IMR-90 (cell line): ENCODE results near the gene PSMC6. TPM values are rescaled to one million over a fixed set of nuclear protein-coding genes. Genes with fewer than 3 reads are reported as not detected.

Experiments
- ATAC-seq: fragments of 200-7000 bp; cut with Tn5 transposase; 2 replicates; pipeline ENCODE4 v1.9.1; 2020; ENCODE audit warnings: low read depth, mild to moderate bottlenecking, moderate library complexity
- BruUV-seq: library from RNA; stranded (reverse); fragments of 400-500 nt; replicated peaks from 2 replicates; lab custom pipeline; 2021; lab: Mats Ljungman, UMichigan
- CTCF ChIA-PET: fragments of 300-600 bp; formaldehyde crosslinking; extraction: SDS; loops from one replicate; lab custom pipeline; 2021; ENCODE audit warnings: antibody characterized with exemption; lab: Yijun Ruan, JAX
- POLR2A ChIA-PET: fragments of 300-600 bp; sonication (Branson Sonifier 250); formaldehyde crosslinking; loops from one replicate; lab custom pipeline; 2022; ENCODE audit warnings: antibody characterized with exemption; ENCODE audit not compliant: unreplicated experiment; lab: Charles Lee
- DNase-seq: peaks from one replicate; pipeline ENCODE4 v3.0.0; 2013
- H2AFZ ChIP-seq: replicated peaks from 2 replicates; pipeline ENCODE3; 2013; ENCODE audit warnings: low read length, mild to moderate bottlenecking; ENCODE audit not compliant: poor library complexity
- H2AK5ac ChIP-seq: 2 replicates; pipeline ENCODE4 v1.6.1; 2013; ENCODE audit warnings: low read depth, low read length, inconsistent platforms
- H2AK9ac ChIP-seq: replicated peaks from 2 replicates; pipeline ENCODE3; 2013; ENCODE audit warnings: mild to moderate bottlenecking, low read depth, low read length, moderate library complexity; ENCODE audit not compliant: poor library complexity
- H2BK120ac ChIP-seq: 2 replicates; pipeline ENCODE4 v1.6.1; 2013; ENCODE audit warnings: low read depth, low read length, inconsistent platforms
- H2BK15ac ChIP-seq: 3 replicates; pipeline ENCODE4 v1.6.1; 2013; ENCODE audit warnings: low read depth, low read length, inconsistent platforms
- H2BK20ac ChIP-seq: 2 replicates; pipeline ENCODE4 v1.6.1; 2013; ENCODE audit warnings: low read depth, mild to moderate bottlenecking, inconsistent platforms, low read length, moderate library complexity
- H2BK5ac ChIP-seq: 2 replicates; pipeline ENCODE4 v1.6.1; 2013; ENCODE audit warnings: mild to moderate bottlenecking, low read depth, low read length, inconsistent platforms; ENCODE audit not compliant: poor library complexity, severe bottlenecking
- H3K14ac ChIP-seq: replicated peaks from 2 replicates; pipeline ENCODE4 v1.6.1; 2013; ENCODE audit warnings: low read depth, low read length, inconsistent platforms
- H3K18ac ChIP-seq: 2 replicates; pipeline ENCODE4 v1.6.1; 2013; ENCODE audit warnings: low read depth, low read length, control low read depth
- H3K23ac ChIP-seq: 2 replicates; pipeline ENCODE4 v1.6.1; 2013; ENCODE audit warnings: low read depth, low read length, inconsistent platforms
- H3K27ac ChIP-seq: 2 replicates; pipeline ENCODE4 v1.5.1; 2013; ENCODE audit warnings: mild to moderate bottlenecking, control low read depth, low read length; ENCODE audit not compliant: insufficient read depth
- H3K27me3 ChIP-seq: 2 replicates; pipeline ENCODE4 v1.6.1; 2013; ENCODE audit warnings: low read length; ENCODE audit not compliant: control insufficient read depth, insufficient read depth
- H3K36me3 ChIP-seq: 2 replicates; pipeline ENCODE4 v1.6.1; 2013; ENCODE audit warnings: low read length, mixed read lengths; ENCODE audit not compliant: control insufficient read depth, insufficient read depth
- H3K4ac ChIP-seq: 2 replicates; pipeline ENCODE4 v1.6.1; 2013; ENCODE audit warnings: low read depth, low read length, inconsistent platforms
- H3K4me1 ChIP-seq: 2 replicates; pipeline ENCODE4 v1.6.1; 2013; ENCODE audit warnings: low read length, mixed read lengths; ENCODE audit not compliant: control insufficient read depth, insufficient read depth
- H3K4me2 ChIP-seq: 2 replicates; pipeline ENCODE4 v1.6.1; 2013; ENCODE audit warnings: low read depth, mild to moderate bottlenecking, control low read depth, low read length, moderate library complexity
- H3K4me3 ChIP-seq: 2 replicates; pipeline ENCODE4 v1.5.1; 2013; ENCODE audit warnings: low read depth, mild to moderate bottlenecking, control low read depth, low read length, moderate library complexity; ENCODE audit not compliant: insufficient read depth
- H3K56ac ChIP-seq: 2 replicates; pipeline ENCODE4 v1.6.1; 2013; ENCODE audit warnings: low read length, inconsistent platforms; ENCODE audit not compliant: insufficient read depth; ENCODE audit errors: extremely low read depth
- H3K79me1 ChIP-seq, 2 experiments: 2 replicates each; pipeline ENCODE4 v1.6.1; 2013; ENCODE audit warnings: low read length in 2 of 2, inconsistent platforms in 1 of 2, low read depth in 1 of 2
- H3K9ac ChIP-seq: 2 replicates; pipeline ENCODE4 v1.6.1; 2013; ENCODE audit warnings: low read depth, low read length, control low read depth
- H3K9me1 ChIP-seq: 2 replicates; pipeline ENCODE4 v1.6.1; 2013; ENCODE audit warnings: low read length, inconsistent platforms; ENCODE audit not compliant: insufficient read depth
- H3K9me3 ChIP-seq: 2 replicates; pipeline ENCODE4 v1.6.1; 2013; ENCODE audit warnings: low read length; ENCODE audit not compliant: control insufficient read depth, insufficient read depth
- H4K20me1 ChIP-seq: 2 replicates; pipeline ENCODE4 v1.6.1; 2013; ENCODE audit warnings: low read length, inconsistent platforms; ENCODE audit not compliant: insufficient read depth
- H4K5ac ChIP-seq: 2 replicates; pipeline ENCODE4 v1.6.1; 2013; ENCODE audit warnings: mild to moderate bottlenecking, low read depth, low read length, control low read depth
- H4K8ac ChIP-seq, 2 experiments: 2 replicates each; pipeline ENCODE4 v1.6.1; 2013; ENCODE audit warnings: low read depth in 2 of 2, low read length in 2 of 2, control low read depth in 1 of 2, inconsistent platforms in 1 of 2
- H4K91ac ChIP-seq: 2 replicates; pipeline ENCODE4 v1.6.1; 2013; ENCODE audit warnings: low read depth, low read length, inconsistent platforms; ENCODE audit not compliant: insufficient read depth
- BHLHE40 ChIP-seq: fragments of 150-350 bp; IDR thresholded peaks from 2 replicates; pipeline ENCODE4 v1.6.1; 2016; ENCODE audit warnings: mild to moderate bottlenecking, low read depth, low read length
- CEBPB ChIP-seq: IDR thresholded peaks from 2 replicates; pipeline ENCODE4 v1.6.1; 2012; ENCODE audit warnings: low read depth, low read length, improper control_type of control experiment
- CHD1 ChIP-seq: IDR thresholded peaks from 2 replicates; pipeline ENCODE4 v1.6.1; 2012; ENCODE audit warnings: low read depth, low read length, improper control_type of control experiment
- FOS ChIP-seq: fragments of 150-350 bp; IDR thresholded peaks from 2 replicates; pipeline ENCODE4 v1.6.1; 2016; ENCODE audit warnings: low read depth, low read length
- MAFK ChIP-seq: IDR thresholded peaks from 2 replicates; pipeline ENCODE4 v1.6.1; 2012; ENCODE audit warnings: low read depth, low read length, improper control_type of control experiment
- MXI1 ChIP-seq: IDR thresholded peaks from 2 replicates; pipeline ENCODE4 v1.6.1; 2012; ENCODE audit warnings: low read depth, mild to moderate bottlenecking, low read length, moderate library complexity, borderline replicate concordance
- NFE2L2 ChIP-seq: fragments of 150-350 bp; IDR thresholded peaks from 2 replicates; pipeline ENCODE4 v1.6.1; 2016; ENCODE audit warnings: low read depth, mild to moderate bottlenecking, low read length
- POLR2A ChIP-seq: IDR thresholded peaks from 2 replicates; pipeline ENCODE4 v1.6.1; 2012; ENCODE audit warnings: mild to moderate bottlenecking, low read depth, low read length
- RFX5 ChIP-seq: IDR thresholded peaks from 2 replicates; pipeline ENCODE4 v1.8.0; 2012; ENCODE audit warnings: low read depth, mild to moderate bottlenecking, low read length, moderate library complexity
- WGBS, 2 experiments: methylation state at CpG; one replicate each; pipeline versions ENCODE4 v1.1.5 to v1.1.7; 2013; ENCODE audit warnings: missing lambda C conversion rate in 2 of 2; ENCODE audit not compliant: insufficient read length in 1 of 2; ENCODE audit errors: extremely low coverage in 2 of 2; 5-methylcytosine and 5-hydroxymethylcytosine counted together
- dilution Hi-C: fragments of 300-500 bp; cut with HindIII; formaldehyde crosslinking; loops from one replicate; pipeline ENCODE4 v1.14.3; 2018; ENCODE audit warnings: low sequenced_read_pairs; ENCODE audit not compliant: unreplicated experiment
- in situ Hi-C: fragments of 300-500 bp; cut with MboI; formaldehyde crosslinking; loops from 3 replicates; pipeline ENCODE4 v1.14.3; 2019; ENCODE audit warnings: low sequenced_read_pairs, inconsistent platforms, mixed read lengths
- intact Hi-C: fragments of 100-400 bp; cut with micrococcal nuclease; formaldehyde crosslinking; loops from 2 replicates; pipeline ENCODE4 v1.10.0; 2022
- polyA plus RNA-seq, 3 experiments: library from polyadenylated mRNA; depleted of rRNA; stranded (reverse); fragments of >200 nt; gene quantifications; 2 replicates each; pipeline ENCODE4 v1.2.3, GENCODE V29; 2012; ENCODE audit warnings: low replicate concordance in 1 of 3
- total RNA-seq: library from RNA; depleted of rRNA; stranded (reverse); fragments of >200 nt; gene quantifications from 2 replicates; pipeline ENCODE4 v1.2.3, GENCODE V29; 2012
- TF ChIP-seq, protein P1 (sequence below): conservative IDR thresholded peaks from 2 replicates; pipeline ENCODE4 v1.5.1; 2012; ENCODE audit warnings: mild to moderate bottlenecking, low read depth, low read length, improper control_type of control experiment
- TF ChIP-seq, protein P2 (sequence below): fragments of 150-350 bp; IDR thresholded peaks from 2 replicates; pipeline ENCODE4 v1.6.1; 2017; ENCODE audit warnings: mild to moderate bottlenecking, antibody characterized with exemption, low read length, low read depth

PSMC6 gene
- total and polyA plus RNA-seq, 2 of the 4 experiments (the other 2 are of a cell fraction), result 62.9 to 85.4 TPM

DNA sequence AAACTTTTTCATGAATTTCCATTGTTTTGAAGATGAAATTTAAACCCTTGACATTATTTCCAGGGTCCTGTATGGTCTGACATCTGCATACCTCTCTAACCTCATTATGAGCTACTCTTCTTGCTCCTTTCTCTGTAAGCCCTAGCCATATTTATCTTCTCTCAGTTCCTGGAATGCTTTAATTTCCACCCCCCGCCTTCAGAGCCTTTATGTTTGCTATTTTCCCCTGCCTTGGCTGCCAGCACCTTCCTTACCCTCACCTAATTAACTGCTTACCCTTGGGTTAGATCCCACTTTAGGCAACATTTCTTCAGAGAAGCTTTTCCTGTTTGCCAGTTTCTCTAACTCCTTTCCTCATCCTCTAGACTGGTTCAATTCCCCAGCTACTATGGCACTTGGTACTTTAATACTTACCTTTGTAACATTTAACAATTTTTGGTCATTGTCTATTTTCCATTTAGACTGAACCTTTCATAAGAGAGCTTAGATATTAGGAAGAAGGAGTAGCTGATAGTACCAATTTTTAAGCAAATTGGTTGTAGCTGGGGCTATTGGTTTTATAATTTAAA lies 29.0 kb downstream of the PSMC6 start:
- no peaks in the 10 kb centered on the region for H3K27me3 ChIP-seq
- peaks cover 15 to 56% of the 10 kb centered on the region in 2 experiments; a peak in 3 of 4 replicates for H3K79me1 ChIP-seq
- no peak overlapping the region for H4K91ac ChIP-seq
- POLR2A ChIA-PET, result no interaction called here
- H3K18ac ChIP-seq, result no peak overlapping the region
- DNase-seq (peak; percentile 1), ATAC-seq (no peak)
- in situ Hi-C loops (no loop called here), intact Hi-C loops (loop anchor here (5.0 kb wide), 1 partner anchor 36 kb away; no protein-coding TSS in a partner anchor), dilution Hi-C loops (no loop called here)
- no peak overlapping the region for H4K8ac ChIP-seq
- no peak overlapping the region for H3K4me3 ChIP-seq
- 25% methylated on average over 1 of the region's 1 CpG; no CpG with 5 or more reads in 1 of the 2 experiments for WGBS, 2 experiments
- H2AK5ac ChIP-seq, result no peak overlapping the region
- no peak overlapping the region for H2BK120ac ChIP-seq
- no peak overlapping the region for H3K14ac ChIP-seq
- no peak overlapping the region for H3K56ac ChIP-seq
- no peaks in the 10 kb centered on the region; the same call in 1 of the 2 replicates for H4K20me1 ChIP-seq
- no peaks in the 10 kb centered on the region for H3K9me1 ChIP-seq
- peaks cover 2% of the 10 kb centered on the region; the same call in 1 of the 2 replicates for H3K4me1 ChIP-seq
- no TSS peak for BruUV-seq
- no peaks in the 10 kb centered on the region for H3K9me3 ChIP-seq
- peaks cover 6% of the 10 kb centered on the region; the same call in 1 of the 2 replicates for H3K36me3 ChIP-seq
- H2AK9ac ChIP-seq, result no peak overlapping the region
- no peak overlapping the region for H3K23ac ChIP-seq
- no peak overlapping the region for H3K4ac ChIP-seq
- H4K5ac ChIP-seq, result no peak overlapping the region
- H2BK20ac ChIP-seq, result no peak overlapping the region
- no peak overlapping the region for H2BK15ac ChIP-seq
- CTCF ChIA-PET, result no interaction called here
- H3K4me2 ChIP-seq, result no peak overlapping the region
- no peak overlapping the region for H2BK5ac ChIP-seq
- no peak for TF ChIP-seq MAFK
- TF ChIP-seq CEBPB, result no peak
- no peak for TF ChIP-seq MXI1
- TF ChIP-seq POLR2A, result no peak
- TF ChIP-seq FOS, result no peak
- no peak for TF ChIP-seq RFX5
- TF ChIP-seq, protein P1, sequence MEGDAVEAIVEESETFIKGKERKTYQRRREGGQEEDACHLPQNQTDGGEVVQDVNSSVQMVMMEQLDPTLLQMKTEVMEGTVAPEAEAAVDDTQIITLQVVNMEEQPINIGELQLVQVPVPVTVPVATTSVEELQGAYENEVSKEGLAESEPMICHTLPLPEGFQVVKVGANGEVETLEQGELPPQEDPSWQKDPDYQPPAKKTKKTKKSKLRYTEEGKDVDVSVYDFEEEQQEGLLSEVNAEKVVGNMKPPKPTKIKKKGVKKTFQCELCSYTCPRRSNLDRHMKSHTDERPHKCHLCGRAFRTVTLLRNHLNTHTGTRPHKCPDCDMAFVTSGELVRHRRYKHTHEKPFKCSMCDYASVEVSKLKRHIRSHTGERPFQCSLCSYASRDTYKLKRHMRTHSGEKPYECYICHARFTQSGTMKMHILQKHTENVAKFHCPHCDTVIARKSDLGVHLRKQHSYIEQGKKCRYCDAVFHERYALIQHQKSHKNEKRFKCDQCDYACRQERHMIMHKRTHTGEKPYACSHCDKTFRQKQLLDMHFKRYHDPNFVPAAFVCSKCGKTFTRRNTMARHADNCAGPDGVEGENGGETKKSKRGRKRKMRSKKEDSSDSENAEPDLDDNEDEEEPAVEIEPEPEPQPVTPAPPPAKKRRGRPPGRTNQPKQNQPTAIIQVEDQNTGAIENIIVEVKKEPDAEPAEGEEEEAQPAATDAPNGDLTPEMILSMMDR, result no peak
- TF ChIP-seq BHLHE40, result no peak
- no peak for TF ChIP-seq NFE2L2
- TF ChIP-seq, protein P2, sequence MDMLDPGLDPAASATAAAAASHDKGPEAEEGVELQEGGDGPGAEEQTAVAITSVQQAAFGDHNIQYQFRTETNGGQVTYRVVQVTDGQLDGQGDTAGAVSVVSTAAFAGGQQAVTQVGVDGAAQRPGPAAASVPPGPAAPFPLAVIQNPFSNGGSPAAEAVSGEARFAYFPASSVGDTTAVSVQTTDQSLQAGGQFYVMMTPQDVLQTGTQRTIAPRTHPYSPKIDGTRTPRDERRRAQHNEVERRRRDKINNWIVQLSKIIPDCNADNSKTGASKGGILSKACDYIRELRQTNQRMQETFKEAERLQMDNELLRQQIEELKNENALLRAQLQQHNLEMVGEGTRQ, result no peak
- TF ChIP-seq CHD1, result no peak
- H3K9ac ChIP-seq, result no peak overlapping the region
- H3K27ac ChIP-seq, result no peak overlapping the region
- no peak overlapping the region for H2AFZ ChIP-seq
